Fibroblast of lung (primary cell): ENCODE data around the gene VPS54. TPM values are rescaled to one million over a fixed set of nuclear protein-coding genes. Genes with fewer than 3 reads are reported as not detected.

ENCODE experiments used
- DNase-seq, 2 donors: peaks; one replicate each; pipeline versions ENCODE4 v3.0.0 to v3.0.0-alpha.2; 2010; ENCODE audit warnings: low read depth in 2 of 2
- H2AFZ ChIP-seq: 2 replicates; pipeline ENCODE4 v1.5.1; 2012; ENCODE audit warnings: low read length, control low read depth, inconsistent platforms
- H3K27ac ChIP-seq: 2 replicates; pipeline ENCODE4 v1.5.1; 2011; ENCODE audit warnings: low read length, control low read depth; ENCODE audit not compliant: insufficient read depth
- H3K27me3 ChIP-seq: 2 replicates; pipeline ENCODE4 v1.5.1; 2011; ENCODE audit warnings: mild to moderate bottlenecking, low read length; ENCODE audit not compliant: control insufficient read depth, insufficient read depth
- H3K36me3 ChIP-seq: 2 replicates; pipeline ENCODE4 v1.5.1; 2011; ENCODE audit warnings: low read length; ENCODE audit not compliant: control insufficient read depth, insufficient read depth
- H3K4me1 ChIP-seq: 2 replicates; pipeline ENCODE4 v1.5.1; 2011; ENCODE audit warnings: low read length; ENCODE audit not compliant: control insufficient read depth, insufficient read depth; ENCODE audit errors: extremely low read depth
- H3K4me2 ChIP-seq: 2 replicates; pipeline ENCODE4 v1.5.1; 2011; ENCODE audit warnings: low read length, control low read depth; ENCODE audit not compliant: insufficient read depth; ENCODE audit errors: extremely low read depth
- H3K4me3 ChIP-seq, 4 experiments: fragments of 200-600 bp in 1 of 4; sonication (generic) in 1 of 4; replicated peaks in 1 of 4; 2 replicates each; pipeline ENCODE4 v1.5.1; 2011 to 2016; ENCODE audit warnings: low read length in 4 of 4, low read depth in 3 of 4, mild to moderate bottlenecking in 3 of 4, control low read depth in 2 of 4, inconsistent platforms in 1 of 4, mixed read lengths in 1 of 4; ENCODE audit not compliant: insufficient read depth in 1 of 4; ENCODE audit errors: control extremely low read depth in 1 of 4
- H3K79me2 ChIP-seq: 2 replicates; pipeline ENCODE4 v1.5.1; 2012; ENCODE audit warnings: mild to moderate bottlenecking, low read length, inconsistent platforms; ENCODE audit not compliant: control insufficient read depth, insufficient read depth
- H3K9ac ChIP-seq: 2 replicates; pipeline ENCODE4 v1.5.1; 2011; ENCODE audit warnings: mild to moderate bottlenecking, low read length, control low read depth; ENCODE audit not compliant: insufficient read depth
- H3K9me3 ChIP-seq: 2 replicates; pipeline ENCODE4 v1.5.1; 2012; ENCODE audit warnings: low read depth, low read length; ENCODE audit not compliant: control insufficient read depth, insufficient read depth
- H4K20me1 ChIP-seq: 2 replicates; pipeline ENCODE4 v1.5.1; 2011; ENCODE audit warnings: low read length; ENCODE audit not compliant: control insufficient read depth, insufficient read depth; ENCODE audit errors: extremely low read depth
- EZH2 ChIP-seq: IDR thresholded peaks from 2 replicates; pipeline ENCODE4 v1.5.1; 2012; ENCODE audit warnings: low read length, control low read depth, mild to moderate bottlenecking; ENCODE audit errors: missing control alignments
- polyA plus RNA-seq, 2 donors: library from polyadenylated mRNA; depleted of rRNA in 1 of 2; stranded (reverse) in 1 of 2; unstranded in 1 of 2; fragments of >200 nt; gene quantifications; 2 replicates each; pipeline ENCODE4 v1.2.1, GENCODE V29; 2011 to 2012; ENCODE audit warnings: missing spikeins in 1 of 2
- total RNA-seq: library from RNA; depleted of rRNA; stranded (reverse); fragments of >200 nt; gene quantifications from 2 replicates; pipeline ENCODE4 v1.2.1, GENCODE V29; 2014
- TF ChIP-seq, protein P1 (sequence below), 2 donors: IDR thresholded peaks in 1 of 2; conservative IDR thresholded peaks in 1 of 2; 1 replicate in 1 of 2; 2 replicates in 1 of 2; pipeline ENCODE4 v1.5.1; 2011 to 2012; ENCODE audit warnings: low read length in 2 of 2, control low read depth in 1 of 2, inconsistent platforms in 1 of 2, low read depth in 1 of 2, mild to moderate bottlenecking in 1 of 2

VPS54 gene
- total and polyA plus RNA-seq, 2 donors (not counting 1 experiment from before 2014, with no cell fraction given) = 18.4 to 29.7 TPM

DNA sequence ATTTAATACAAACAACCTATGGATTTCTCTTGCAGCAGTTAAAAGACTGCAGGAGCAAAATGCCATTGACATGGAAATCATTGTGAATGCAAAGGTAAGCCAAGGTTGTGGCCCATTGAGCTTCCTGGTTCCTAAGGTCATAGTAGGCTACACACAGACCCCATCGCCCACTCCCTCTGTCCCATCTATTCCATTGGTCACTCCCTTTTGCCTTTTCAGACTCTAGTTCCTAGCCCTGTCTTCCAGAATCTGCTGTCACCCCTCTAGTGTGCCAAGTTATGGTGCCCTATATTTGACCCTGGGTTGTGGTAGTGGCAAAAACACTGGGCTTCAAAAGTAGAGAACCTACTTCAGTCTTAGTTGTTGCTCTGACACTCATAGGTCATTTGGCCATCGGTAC lies 132.8 kb downstream of the VPS54 start:
- Histone ChIP-seq H3K36me3 (peaks cover 2% of the 10 kb centered on the region), H3K4me2 (no peak overlapping the region), H3K4me1 (no peaks in the 10 kb centered on the region), H2AFZ (no peak overlapping the region), H4K20me1 (no peaks in the 10 kb centered on the region), H3K79me2 (no peaks in the 10 kb centered on the region), H3K9ac (no peak overlapping the region), H3K4me3 (no peak overlapping the region), H3K27me3 (no peaks in the 10 kb centered on the region), H3K27ac (no peak overlapping the region), H3K9me3 (no peaks in the 10 kb centered on the region)
- no peak for TF ChIP-seq EZH2
- TF ChIP-seq, protein P1, sequence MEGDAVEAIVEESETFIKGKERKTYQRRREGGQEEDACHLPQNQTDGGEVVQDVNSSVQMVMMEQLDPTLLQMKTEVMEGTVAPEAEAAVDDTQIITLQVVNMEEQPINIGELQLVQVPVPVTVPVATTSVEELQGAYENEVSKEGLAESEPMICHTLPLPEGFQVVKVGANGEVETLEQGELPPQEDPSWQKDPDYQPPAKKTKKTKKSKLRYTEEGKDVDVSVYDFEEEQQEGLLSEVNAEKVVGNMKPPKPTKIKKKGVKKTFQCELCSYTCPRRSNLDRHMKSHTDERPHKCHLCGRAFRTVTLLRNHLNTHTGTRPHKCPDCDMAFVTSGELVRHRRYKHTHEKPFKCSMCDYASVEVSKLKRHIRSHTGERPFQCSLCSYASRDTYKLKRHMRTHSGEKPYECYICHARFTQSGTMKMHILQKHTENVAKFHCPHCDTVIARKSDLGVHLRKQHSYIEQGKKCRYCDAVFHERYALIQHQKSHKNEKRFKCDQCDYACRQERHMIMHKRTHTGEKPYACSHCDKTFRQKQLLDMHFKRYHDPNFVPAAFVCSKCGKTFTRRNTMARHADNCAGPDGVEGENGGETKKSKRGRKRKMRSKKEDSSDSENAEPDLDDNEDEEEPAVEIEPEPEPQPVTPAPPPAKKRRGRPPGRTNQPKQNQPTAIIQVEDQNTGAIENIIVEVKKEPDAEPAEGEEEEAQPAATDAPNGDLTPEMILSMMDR (conservative IDR thresholded peaks at IDR 0.05 in 1 of 2, IDR thresholded peaks at IDR 0.05 in 1 of 2; ENCODE audit: low read depth in 1 of 2, low read length in 2 of 2) = no peak
- no peak for DNase-seq

DNA sequence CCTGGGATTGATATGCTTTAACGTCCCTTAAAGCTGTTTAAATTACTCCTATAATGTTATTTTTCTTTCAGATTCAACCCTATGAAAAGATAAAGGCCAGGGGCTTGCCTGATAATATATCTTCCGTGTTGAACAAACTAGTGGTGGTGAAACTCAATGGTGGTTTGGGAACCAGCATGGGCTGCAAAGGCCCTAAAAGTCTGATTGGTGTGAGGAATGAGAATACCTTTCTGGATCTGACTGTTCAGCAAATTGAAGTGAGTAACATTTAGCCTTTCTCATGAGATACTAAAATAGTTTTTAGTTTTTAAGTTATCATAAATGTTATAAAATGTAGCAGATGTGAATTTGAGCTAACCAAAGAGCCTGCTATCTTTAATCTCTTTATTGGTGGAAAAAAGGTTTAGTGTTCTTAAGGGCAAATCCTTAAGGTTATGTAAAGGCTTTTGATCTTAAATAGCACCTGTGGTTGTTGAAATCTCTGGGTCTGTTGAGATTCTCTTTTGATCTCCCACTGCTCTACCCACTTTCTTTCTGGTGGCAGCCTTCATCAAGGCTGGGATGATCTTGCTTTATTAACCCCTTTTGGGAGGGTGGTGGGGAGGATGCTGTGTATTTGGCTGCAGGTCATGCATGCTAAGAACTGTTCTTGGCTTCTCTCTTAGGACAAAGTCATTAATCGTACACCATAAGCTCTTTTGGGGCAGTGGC lies 136.7 kb downstream of the VPS54 start:
- TF ChIP-seq EZH2 = no peak
- TF ChIP-seq, protein P1 (conservative IDR thresholded peaks at IDR 0.05 in 1 of 2, IDR thresholded peaks at IDR 0.05 in 1 of 2; ENCODE audit: low read depth in 1 of 2, low read length in 2 of 2) = no peak
- H3K4me1 ChIP-seq = no peaks in the 10 kb centered on the region
- H3K79me2 ChIP-seq = no peaks in the 10 kb centered on the region
- no peak overlapping the region for H3K4me3 ChIP-seq
- H4K20me1 ChIP-seq = no peaks in the 10 kb centered on the region
- H3K27me3 ChIP-seq = no peaks in the 10 kb centered on the region
- H2AFZ ChIP-seq = no peak overlapping the region
- H3K36me3 ChIP-seq = no peaks in the 10 kb centered on the region
- no peak overlapping the region for H3K4me2 ChIP-seq
- no peak for DNase-seq
- no peak overlapping the region for H3K27ac ChIP-seq
- H3K9ac ChIP-seq = no peak overlapping the region
- no peaks in the 10 kb centered on the region for H3K9me3 ChIP-seq

DNA sequence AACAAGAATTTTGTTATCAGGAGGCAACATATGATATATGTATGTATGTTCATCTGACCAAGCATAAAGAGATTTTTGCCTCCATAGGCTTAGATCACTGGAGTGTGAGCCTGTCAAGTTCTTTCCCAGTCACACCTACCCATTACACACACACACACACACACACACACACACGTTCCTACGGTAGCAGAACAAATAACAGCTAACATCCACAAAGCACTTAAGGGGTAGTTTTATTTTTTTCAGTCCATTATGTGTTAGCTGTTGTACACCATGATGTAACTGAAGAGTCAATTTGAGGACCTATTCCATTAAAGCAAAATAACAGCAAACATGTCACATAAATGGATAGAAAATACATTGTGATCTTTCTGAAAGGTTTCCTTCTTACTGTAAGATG lies 138.0 kb downstream of the VPS54 start:
- H3K27me3 ChIP-seq = no peaks in the 10 kb centered on the region
- no peak overlapping the region for H2AFZ ChIP-seq
- H3K4me1 ChIP-seq = no peaks in the 10 kb centered on the region
- H3K79me2 ChIP-seq = no peaks in the 10 kb centered on the region
- H3K9ac ChIP-seq = no peak overlapping the region
- H3K4me2 ChIP-seq = no peak overlapping the region
- H3K9me3 ChIP-seq = no peaks in the 10 kb centered on the region
- H3K27ac ChIP-seq = no peak overlapping the region
- no peak overlapping the region for H3K4me3 ChIP-seq
- H4K20me1 ChIP-seq = no peaks in the 10 kb centered on the region
- DNase-seq = no peak
- H3K36me3 ChIP-seq = no peaks in the 10 kb centered on the region
- TF ChIP-seq, protein P1 (conservative IDR thresholded peaks at IDR 0.05 in 1 of 2, IDR thresholded peaks at IDR 0.05 in 1 of 2; ENCODE audit: low read depth in 1 of 2, low read length in 2 of 2) = no peak
- no peak for TF ChIP-seq EZH2
